ENCODE measurements around the gene PYROXD2. TPM values are rescaled to one million over a fixed set of nuclear protein-coding genes. Genes with fewer than 3 reads are reported as not detected.

PYROXD2 gene
- total and polyA plus RNA-seq, 2 experiments from 2014 or later = 1.3 to 2.6 TPM

- DNase-seq (ENCODE audit: low spot score) (no peak), ATAC-seq (no peak)
- peak overlapping the region; percentile 79 for H3K4me2 ChIP-seq
- H3K4me1 Mint-ChIP-seq = peaks cover 12% of the 10 kb centered on the region; the same call in 2 of the 3 replicates
- no peaks in the 10 kb centered on the region for H3K9me3 Mint-ChIP-seq
- H3F3A ChIP-seq (replicated peaks; ENCODE audit: low read depth) = no peaks in the 10 kb centered on the region
- peaks cover 14% of the 10 kb centered on the region for H3K4me1 ChIP-seq (ENCODE audit: insufficient read depth)
- no peaks in the 10 kb centered on the region for H4K20me1 ChIP-seq (replicated peaks; ENCODE audit: insufficient read depth)
- no peaks in the 10 kb centered on the region for H3K79me2 ChIP-seq (replicated peaks; ENCODE audit: insufficient read depth)
- H3K36me3 Mint-ChIP-seq (ENCODE audit: low read depth) = peaks cover 8% of the 10 kb centered on the region; the same call in 2 of the 3 replicates
- no peak for TF ChIP-seq EZH2phosphoT487 (IDR thresholded peaks at IDR 0.05; ENCODE audit: unreplicated experiment)
- no peak for TF ChIP-seq ZNF331 (CRISPR knock-in tag; IDR thresholded peaks at IDR 0.05; ENCODE audit: low read depth)
- no peak for TF ChIP-seq CTCF (conservative IDR thresholded peaks at IDR 0.05; ENCODE audit: low read depth in 2 of 2)
- no peaks in the 10 kb centered on the region for H3K9me2 ChIP-seq (ENCODE audit: insufficient read depth)
- H3K27me3 Mint-ChIP-seq (ENCODE audit: insufficient read depth, low read depth, poor library complexity) = peaks cover 7% of the 10 kb centered on the region
- H3K4me3 ChIP-seq = no peak overlapping the region
- H3K27ac ChIP-seq (ENCODE audit: low read depth) = peak overlapping the region; percentile 74; the same call in 1 of the 2 replicates
- no peaks in the 10 kb centered on the region for H3K36me3 ChIP-seq (ENCODE audit: insufficient read depth)
- no peak overlapping the region for H2AFZ ChIP-seq
- no peaks in the 10 kb centered on the region for H3K27me3 ChIP-seq (ENCODE audit: insufficient read depth)
- H3K4me3 Mint-ChIP-seq = no peak overlapping the region
- H3K27ac Mint-ChIP-seq = no peak overlapping the region
Measured at GRCh38 chr10:98415731-98416119, 743 bp upstream of the PYROXD2 start.

GRCh38 chr10:98414578-98414931 is 427 bp downstream of the PYROXD2 start:
- H3K4me3 ChIP-seq = peak overlapping the region; percentile 52
- no peaks in the 10 kb centered on the region for H4K20me1 ChIP-seq (replicated peaks; ENCODE audit: insufficient read depth)
- ATAC-seq (no peak), DNase-seq (ENCODE audit: low spot score) (no peak)
- H3K9me2 ChIP-seq (ENCODE audit: insufficient read depth) = no peaks in the 10 kb centered on the region
- H3K4me1 ChIP-seq (ENCODE audit: insufficient read depth) = peaks cover 14% of the 10 kb centered on the region
- H3F3A ChIP-seq (replicated peaks; ENCODE audit: low read depth) = no peaks in the 10 kb centered on the region
- Mint-ChIP-seq H3K4me1 (peaks cover 12% of the 10 kb centered on the region; the same call in 2 of the 3 replicates), H3K9me3 (no peaks in the 10 kb centered on the region), H3K4me3 (peak overlapping the region; percentile 85), H3K36me3 (ENCODE audit: low read depth) (peaks cover 5% of the 10 kb centered on the region; the same call in 2 of the 3 replicates), H3K27ac (peak overlapping the region; percentile 97), H3K27me3 (ENCODE audit: insufficient read depth, low read depth, poor library complexity) (peaks cover 7% of the 10 kb centered on the region)
- H3K27me3 ChIP-seq (ENCODE audit: insufficient read depth) = no peaks in the 10 kb centered on the region
- H3K36me3 ChIP-seq (ENCODE audit: insufficient read depth) = no peaks in the 10 kb centered on the region
- peak overlapping the region; percentile 79 for H3K4me2 ChIP-seq
- H3K79me2 ChIP-seq (replicated peaks; ENCODE audit: insufficient read depth) = no peaks in the 10 kb centered on the region
- peak overlapping the region; percentile 84 for H2AFZ ChIP-seq
- 0 out of 2 replicates have a peak overlapping the region, but pooled peaks have one; percentile 66 for H3K27ac ChIP-seq (ENCODE audit: low read depth)
- TF ChIP-seq JUNB (IDR thresholded peaks at IDR 0.05; ENCODE audit: unreplicated experiment) = no peak
- TF ChIP-seq ZNF114 (CRISPR knock-in tag; IDR thresholded peaks at IDR 0.05) = no peak
- no peak for TF ChIP-seq REST (IDR thresholded peaks at IDR 0.05; ENCODE audit: unreplicated experiment)
- no peak for TF ChIP-seq ZNF462 (CRISPR knock-in tag; IDR thresholded peaks at IDR 0.05)
- no peak for TF ChIP-seq CREB1 (CRISPR knock-in tag; IDR thresholded peaks at IDR 0.05; ENCODE audit: low read depth)
- TF ChIP-seq EZH2phosphoT487 (IDR thresholded peaks at IDR 0.05; ENCODE audit: unreplicated experiment) = no peak
- TF ChIP-seq EZH2 (IDR thresholded peaks at IDR 0.05; ENCODE audit: low read depth, unreplicated experiment) = no peak
